Loucy (cell line): ENCODE data around the gene ARMC3.

Experiments
- H2AFZ ChIP-seq: fragments of 200-600 bp; sonication (generic); 2 replicates; pipeline ENCODE4 v1.6.0; 2016; ENCODE audit warnings: antibody characterized with exemption, mild to moderate bottlenecking, low read length, moderate library complexity
- H3F3A ChIP-seq: fragments of 200-600 bp; 2 replicates; pipeline ENCODE4 v1.6.0; 2016; ENCODE audit warnings: antibody characterized with exemption, low read depth, mild to moderate bottlenecking
- H3K27me3 ChIP-seq: fragments of 200-600 bp; sonication (generic); 2 replicates; pipeline ENCODE4 v1.6.1; 2014; ENCODE audit warnings: low read length, mild to moderate bottlenecking; ENCODE audit not compliant: insufficient read depth, poor library complexity, severe bottlenecking
- H3K36me3 ChIP-seq: fragments of 200-600 bp; sonication (generic); 2 replicates; pipeline ENCODE4 v1.6.1; 2016; ENCODE audit warnings: low read length; ENCODE audit not compliant: insufficient read depth
- H3K4me1 ChIP-seq: fragments of 200-600 bp; sonication (generic); 2 replicates; pipeline ENCODE4 v1.5.1; 2014; ENCODE audit warnings: low read length, mild to moderate bottlenecking; ENCODE audit not compliant: insufficient read depth, poor library complexity, severe bottlenecking
- H3K4me2 ChIP-seq: fragments of 200-600 bp; sonication (generic); 2 replicates; pipeline ENCODE4 v1.6.0; 2014; ENCODE audit warnings: antibody characterized with exemption, low read length, low read depth, mild to moderate bottlenecking; ENCODE audit not compliant: poor library complexity, severe bottlenecking
- H3K4me3 ChIP-seq: fragments of 200-600 bp; sonication (generic); 2 replicates; pipeline ENCODE4 v1.5.1; 2014; ENCODE audit warnings: low read length, mild to moderate bottlenecking, mixed read lengths; ENCODE audit not compliant: poor library complexity, severe bottlenecking
- H3K79me2 ChIP-seq: fragments of 200-600 bp; sonication (generic); 2 replicates; pipeline ENCODE4 v1.6.1; 2014; ENCODE audit warnings: low read length; ENCODE audit not compliant: insufficient read depth
- H3K9ac ChIP-seq: fragments of 200-600 bp; sonication (generic); 2 replicates; pipeline ENCODE4 v1.6.0; 2014; ENCODE audit warnings: mild to moderate bottlenecking, low read depth, low read length, moderate library complexity; ENCODE audit not compliant: poor library complexity, severe bottlenecking
- H3K9me2 ChIP-seq: fragments of 200-600 bp; sonication (generic); replicated peaks from 2 replicates; pipeline ENCODE4 v1.6.1; 2016; ENCODE audit warnings: low read depth, low read length, mixed read lengths
- H3K9me3 ChIP-seq: fragments of 200-600 bp; sonication (generic); 2 replicates; pipeline ENCODE4 v1.6.1; 2014; ENCODE audit warnings: mild to moderate bottlenecking, antibody characterized with exemption, low read length, low read depth; ENCODE audit not compliant: insufficient read depth
- H4K20me1 ChIP-seq: fragments of 200-600 bp; sonication (generic); 2 replicates; pipeline ENCODE4 v1.6.0; 2014; ENCODE audit warnings: antibody characterized with exemption, low read length, mild to moderate bottlenecking; ENCODE audit not compliant: insufficient read depth, poor library complexity, severe bottlenecking
- CTCF ChIP-seq: fragments of 200-600 bp; sonication (generic); conservative IDR thresholded peaks from 2 replicates; pipeline ENCODE4 v1.5.1; 2014; ENCODE audit warnings: mild to moderate bottlenecking, antibody characterized with exemption, low read length
- EZH2phosphoT487 ChIP-seq: fragments of 200-600 bp; IDR thresholded peaks from 2 replicates; pipeline ENCODE4 v1.6.1; 2018; ENCODE audit warnings: antibody characterized with exemption, mild to moderate bottlenecking, moderate library complexity, borderline replicate concordance

Gene ARMC3

GRCh38 chr10:22894714-22895113 lies 33.1 kb upstream of the ARMC3 start:
- no peaks in the 10 kb centered on the region for H4K20me1 ChIP-seq
- no peaks in the 10 kb centered on the region for H3F3A ChIP-seq
- no peaks in the 10 kb centered on the region for H3K36me3 ChIP-seq
- no peaks in the 10 kb centered on the region for H3K27me3 ChIP-seq
- TF ChIP-seq EZH2phosphoT487 (no peak), CTCF (no peak)
- no peaks in the 10 kb centered on the region for H3K9me2 ChIP-seq
- H3K9me3 ChIP-seq, result peaks cover 13% of the 10 kb centered on the region; the same call in 1 of the 2 replicates
- H3K9ac ChIP-seq, result no peak overlapping the region
- H3K4me3 ChIP-seq, result no peak overlapping the region
- peak overlapping the region; percentile 34; the same call in 1 of the 2 replicates for H2AFZ ChIP-seq
- no peak overlapping the region for H3K4me2 ChIP-seq
- no peaks in the 10 kb centered on the region for H3K79me2 ChIP-seq
- H3K4me1 ChIP-seq, result no peaks in the 10 kb centered on the region

- TF ChIP-seq EZH2phosphoT487 (no peak), CTCF (no peak)
- Histone ChIP-seq H3F3A (no peaks in the 10 kb centered on the region), H3K4me1 (no peaks in the 10 kb centered on the region), H3K79me2 (no peaks in the 10 kb centered on the region), H3K9me3 (peaks cover 13% of the 10 kb centered on the region; the same call in 1 of the 2 replicates), H3K4me3 (no peak overlapping the region), H3K4me2 (no peak overlapping the region), H3K36me3 (no peaks in the 10 kb centered on the region), H4K20me1 (no peaks in the 10 kb centered on the region), H3K9ac (no peak overlapping the region), H3K9me2 (no peaks in the 10 kb centered on the region), H3K27me3 (no peaks in the 10 kb centered on the region), H2AFZ (no peak overlapping the region)
These were observed 32.6 kb upstream of the ARMC3 start for GRCh38 chr10:22895252-22895651.

GRCh38 chr10:22897371-22897770 lies 30.5 kb upstream of the ARMC3 start:
- H3K27me3 ChIP-seq, result no peaks in the 10 kb centered on the region
- TF ChIP-seq EZH2phosphoT487 (no peak), CTCF (no peak)
- no peak overlapping the region for H3K9ac ChIP-seq
- no peak overlapping the region for H3K4me2 ChIP-seq
- 0 out of 2 replicates have a peak, but pooled peaks cover 4% of the 10 kb centered on the region for H3K9me3 ChIP-seq
- no peak overlapping the region for H3K4me3 ChIP-seq
- H3F3A ChIP-seq, result no peaks in the 10 kb centered on the region
- no peaks in the 10 kb centered on the region for H3K4me1 ChIP-seq
- H3K36me3 ChIP-seq, result no peaks in the 10 kb centered on the region
- H4K20me1 ChIP-seq, result no peaks in the 10 kb centered on the region
- H2AFZ ChIP-seq, result no peak overlapping the region
- no peaks in the 10 kb centered on the region for H3K9me2 ChIP-seq
- H3K79me2 ChIP-seq, result no peaks in the 10 kb centered on the region
